ENCODE data around the gene TACC2. TPM values are rescaled to one million over a fixed set of nuclear protein-coding genes. Genes with fewer than 3 reads are reported as not detected.

The TACC2 gene
- total RNA-seq, 1 experiment from 2014 or later = 24.4 TPM

DNA sequence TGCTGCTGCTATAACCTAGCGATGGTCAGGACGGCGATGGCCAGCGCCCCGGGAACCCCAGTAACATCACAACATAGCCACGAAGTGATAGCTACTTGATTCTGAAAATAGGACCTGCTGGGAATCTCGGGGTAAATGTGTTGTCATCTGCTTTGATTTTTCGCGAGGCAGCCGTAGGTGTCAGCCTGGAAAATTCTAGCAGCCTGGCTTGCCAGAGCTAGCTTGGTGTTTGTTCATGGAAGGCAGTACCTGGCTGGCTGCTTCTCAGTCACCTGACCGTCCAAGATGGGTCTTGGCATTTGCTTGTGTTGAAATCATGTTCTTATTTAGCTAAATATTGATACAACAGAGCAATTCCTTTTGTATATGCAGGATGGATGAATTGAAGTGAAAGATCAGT lies 199.7 kb downstream of the TACC2 start:
- H3K27ac Mint-ChIP-seq (ENCODE audit: unreplicated experiment) = no peak overlapping the region
- no peaks in the 10 kb centered on the region for H3K27me3 Mint-ChIP-seq (ENCODE audit: unreplicated experiment)
- no peaks in the 10 kb centered on the region for H3K4me1 Mint-ChIP-seq (ENCODE audit: low read depth, unreplicated experiment)
- no peaks in the 10 kb centered on the region for H3K9me3 Mint-ChIP-seq (ENCODE audit: low read depth, unreplicated experiment)
- no peak for DNase-seq
- no peak overlapping the region for H3K4me3 Mint-ChIP-seq (ENCODE audit: low read depth, unreplicated experiment)
- intact Hi-C loops (cut with micrococcal nuclease; ENCODE audit: unreplicated experiment) = no loop called here
- H3K36me3 Mint-ChIP-seq (ENCODE audit: insufficient read depth, unreplicated experiment) = no peaks in the 10 kb centered on the region
- CTCF ChIA-PET = no interaction called here
- TF ChIP-seq, protein P1, sequence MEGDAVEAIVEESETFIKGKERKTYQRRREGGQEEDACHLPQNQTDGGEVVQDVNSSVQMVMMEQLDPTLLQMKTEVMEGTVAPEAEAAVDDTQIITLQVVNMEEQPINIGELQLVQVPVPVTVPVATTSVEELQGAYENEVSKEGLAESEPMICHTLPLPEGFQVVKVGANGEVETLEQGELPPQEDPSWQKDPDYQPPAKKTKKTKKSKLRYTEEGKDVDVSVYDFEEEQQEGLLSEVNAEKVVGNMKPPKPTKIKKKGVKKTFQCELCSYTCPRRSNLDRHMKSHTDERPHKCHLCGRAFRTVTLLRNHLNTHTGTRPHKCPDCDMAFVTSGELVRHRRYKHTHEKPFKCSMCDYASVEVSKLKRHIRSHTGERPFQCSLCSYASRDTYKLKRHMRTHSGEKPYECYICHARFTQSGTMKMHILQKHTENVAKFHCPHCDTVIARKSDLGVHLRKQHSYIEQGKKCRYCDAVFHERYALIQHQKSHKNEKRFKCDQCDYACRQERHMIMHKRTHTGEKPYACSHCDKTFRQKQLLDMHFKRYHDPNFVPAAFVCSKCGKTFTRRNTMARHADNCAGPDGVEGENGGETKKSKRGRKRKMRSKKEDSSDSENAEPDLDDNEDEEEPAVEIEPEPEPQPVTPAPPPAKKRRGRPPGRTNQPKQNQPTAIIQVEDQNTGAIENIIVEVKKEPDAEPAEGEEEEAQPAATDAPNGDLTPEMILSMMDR (IDR thresholded peaks at IDR 0.05; ENCODE audit: unreplicated experiment) = no peak
- no TSS peak for BruUV-seq (replicated peaks)

DNA sequence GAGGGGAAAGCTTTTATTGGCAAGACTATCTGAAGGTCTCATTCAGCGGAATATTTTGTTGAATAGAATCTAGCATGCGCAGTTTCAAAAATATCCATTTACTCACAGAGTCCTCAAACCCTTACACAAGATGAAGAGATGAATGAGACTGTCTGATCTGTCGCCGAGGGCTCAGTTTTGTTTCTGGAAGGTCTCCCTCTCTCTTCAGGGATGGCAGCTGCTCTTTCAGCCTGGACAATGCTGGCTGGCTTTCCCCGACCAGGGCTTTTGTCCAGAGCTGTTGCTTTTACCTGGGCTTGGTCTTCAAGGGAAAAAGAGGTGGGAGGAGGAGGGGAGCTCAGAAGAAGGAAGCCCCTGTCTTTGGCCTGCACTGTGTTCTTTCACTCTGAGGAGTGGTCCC lies 200.2 kb downstream of the TACC2 start:
- H3K9me3 Mint-ChIP-seq (ENCODE audit: low read depth, unreplicated experiment) = no peaks in the 10 kb centered on the region
- BruUV-seq (replicated peaks) = no TSS peak
- no peaks in the 10 kb centered on the region for H3K4me1 Mint-ChIP-seq (ENCODE audit: low read depth, unreplicated experiment)
- intact Hi-C loops (cut with micrococcal nuclease; ENCODE audit: unreplicated experiment) = no loop called here
- TF ChIP-seq, protein P1 (IDR thresholded peaks at IDR 0.05; ENCODE audit: unreplicated experiment) = no peak
- DNase-seq = no peak
- H3K4me3 Mint-ChIP-seq (ENCODE audit: low read depth, unreplicated experiment) = no peak overlapping the region
- CTCF ChIA-PET = no interaction called here
- H3K27me3 Mint-ChIP-seq (ENCODE audit: unreplicated experiment) = no peaks in the 10 kb centered on the region
- no peak overlapping the region for H3K27ac Mint-ChIP-seq (ENCODE audit: unreplicated experiment)
- no peaks in the 10 kb centered on the region for H3K36me3 Mint-ChIP-seq (ENCODE audit: insufficient read depth, unreplicated experiment)

DNA sequence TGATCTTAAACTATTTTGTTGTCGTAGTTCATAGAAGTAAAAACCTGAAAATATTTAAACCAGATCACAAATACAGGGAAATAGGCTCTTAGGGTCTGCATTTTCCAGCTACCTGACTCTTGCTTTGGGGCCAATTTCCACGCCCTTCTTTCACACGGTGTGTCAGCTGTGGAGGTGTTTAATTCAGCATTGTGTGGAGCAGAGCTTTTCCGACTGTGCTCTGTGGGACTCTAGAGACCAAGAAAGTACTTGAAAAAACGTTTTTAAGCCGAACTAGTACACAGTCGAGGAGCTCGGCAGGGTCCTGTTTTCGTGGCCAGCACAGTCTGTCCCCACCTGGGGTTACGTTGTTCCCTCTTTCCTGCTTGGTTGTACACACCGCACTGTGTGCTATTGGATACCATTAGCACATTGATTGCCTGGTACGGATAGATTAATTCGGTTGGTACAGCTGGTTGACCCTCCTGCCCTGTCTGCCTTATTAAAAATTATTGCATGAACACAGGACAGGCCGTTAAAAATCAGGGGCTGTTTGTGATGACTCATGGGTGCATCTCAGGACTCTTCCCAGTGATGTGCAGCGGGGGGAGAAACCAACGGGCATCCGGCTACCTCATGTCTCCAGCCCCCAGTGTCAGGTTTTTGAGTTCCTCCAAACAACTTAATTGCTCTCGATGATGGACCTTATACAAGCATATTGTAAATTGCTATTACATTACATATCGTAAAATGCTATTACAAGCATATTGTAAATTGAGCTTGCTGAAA lies 201.4 kb downstream of the TACC2 start:
- Mint-ChIP-seq H3K4me3 (ENCODE audit: low read depth, unreplicated experiment) (no peak overlapping the region), H3K9me3 (ENCODE audit: low read depth, unreplicated experiment) (no peaks in the 10 kb centered on the region), H3K36me3 (ENCODE audit: insufficient read depth, unreplicated experiment) (no peaks in the 10 kb centered on the region), H3K4me1 (ENCODE audit: low read depth, unreplicated experiment) (no peaks in the 10 kb centered on the region), H3K27me3 (ENCODE audit: unreplicated experiment) (no peaks in the 10 kb centered on the region), H3K27ac (ENCODE audit: unreplicated experiment) (no peak overlapping the region)
- no TSS peak for BruUV-seq (replicated peaks)
- CTCF ChIA-PET = no interaction called here
- TF ChIP-seq, protein P1 (IDR thresholded peaks at IDR 0.05; ENCODE audit: unreplicated experiment) = no peak
- no peak for DNase-seq
- intact Hi-C loops (cut with micrococcal nuclease; ENCODE audit: unreplicated experiment) = no loop called here

DNA sequence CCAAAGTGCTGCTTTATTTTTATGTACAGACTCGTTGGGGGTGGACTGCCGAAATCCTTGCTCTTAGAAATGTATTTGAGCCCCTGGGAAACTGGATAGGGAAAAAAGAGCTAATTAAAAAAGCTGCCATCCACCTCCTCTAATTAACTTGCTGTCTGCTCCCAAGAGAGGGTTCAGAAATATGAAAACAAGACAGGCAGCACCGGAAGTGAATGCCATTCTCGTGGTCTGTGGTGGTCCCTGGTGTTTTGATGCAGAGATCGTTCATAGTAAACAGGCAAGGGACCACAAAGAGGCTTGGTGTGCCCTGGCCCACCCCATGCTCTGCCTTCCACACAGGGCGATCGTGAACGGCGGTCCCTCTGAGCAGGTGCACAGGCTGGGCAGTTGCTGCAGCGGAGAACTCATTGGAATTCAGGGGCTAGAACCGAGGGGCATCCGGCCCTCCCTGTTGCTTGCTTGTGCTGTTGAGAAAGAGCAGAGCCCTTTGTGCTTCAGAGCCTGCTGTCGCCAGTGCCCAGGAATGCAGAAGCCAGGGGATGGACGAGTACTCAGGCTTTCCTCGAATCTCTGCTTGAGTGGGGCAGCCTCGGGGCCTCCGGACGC lies 203.1 kb downstream of the TACC2 start:
- H3K4me1 Mint-ChIP-seq (ENCODE audit: low read depth, unreplicated experiment) = no peaks in the 10 kb centered on the region
- H3K36me3 Mint-ChIP-seq (ENCODE audit: insufficient read depth, unreplicated experiment) = no peaks in the 10 kb centered on the region
- TF ChIP-seq, protein P1 (IDR thresholded peaks at IDR 0.05; ENCODE audit: unreplicated experiment) = no peak
- CTCF ChIA-PET = no interaction called here
- BruUV-seq (replicated peaks) = no TSS peak
- intact Hi-C loops (cut with micrococcal nuclease; ENCODE audit: unreplicated experiment) = no loop called here
- no peaks in the 10 kb centered on the region for H3K27me3 Mint-ChIP-seq (ENCODE audit: unreplicated experiment)
- no peaks in the 10 kb centered on the region for H3K9me3 Mint-ChIP-seq (ENCODE audit: low read depth, unreplicated experiment)
- no peak for DNase-seq
- no peak overlapping the region for H3K4me3 Mint-ChIP-seq (ENCODE audit: low read depth, unreplicated experiment)
- no peak overlapping the region for H3K27ac Mint-ChIP-seq (ENCODE audit: unreplicated experiment)
